NCI-H526 treated with DMSO at 0.1 percent for 48 hours (cell line): Measurements from ENCODE around the gene SLC25A25.

Experiments
- DNase-seq: peaks from one replicate; lab custom pipeline; 2025; lab: John Stamatoyannopoulos, UW

SLC25A25 gene

DNA sequence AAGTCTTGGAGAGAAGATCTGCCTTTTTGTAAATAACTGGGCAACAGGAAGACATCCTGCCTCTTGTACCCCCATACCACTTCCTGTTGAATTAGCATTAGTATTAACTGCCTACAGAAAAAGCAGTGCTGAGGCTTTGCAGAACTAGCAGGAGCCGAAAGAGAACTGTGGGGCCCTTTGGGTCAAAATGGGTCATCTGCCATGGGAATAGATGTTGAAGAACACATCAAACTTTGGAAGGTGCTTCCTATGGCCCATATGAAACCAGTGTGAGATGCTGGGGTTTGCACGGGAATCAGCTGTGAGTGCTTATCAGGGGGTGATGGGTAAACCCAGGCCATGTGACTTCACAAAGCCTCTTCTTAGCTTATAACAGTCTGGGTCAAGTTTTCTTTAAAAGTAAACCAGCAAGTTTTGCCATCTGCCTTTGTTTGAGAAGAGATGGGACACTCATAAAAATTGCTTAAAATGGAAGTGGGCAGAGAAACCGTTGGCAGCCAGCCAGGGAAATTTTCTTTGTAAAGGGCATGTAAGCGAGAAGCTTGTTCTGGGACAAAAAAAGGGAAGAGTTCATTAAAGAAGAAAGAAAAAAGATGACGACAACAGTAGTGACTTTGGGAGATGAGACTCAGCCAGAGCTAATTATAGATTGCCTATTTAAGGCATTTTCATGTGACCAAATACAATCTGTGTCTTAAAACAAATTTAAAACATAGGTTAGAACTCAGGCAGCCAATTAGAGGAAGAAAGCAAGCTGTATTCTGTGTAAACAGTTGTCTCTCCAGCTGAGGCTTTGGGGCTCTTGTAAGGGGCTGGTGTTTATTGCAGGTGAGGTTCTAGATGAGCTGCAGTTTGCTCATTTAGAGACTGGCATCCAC is 4.4 kb downstream of the SLC25A25 start:
- no peak for DNase-seq

GRCh38 chr9:128073253-128073886 is 5.3 kb downstream of the SLC25A25 start:
- DNase-seq: no peak

GRCh38 chr9:128077847-128078503 is 9.9 kb downstream of the SLC25A25 start:
- DNase-seq: no peak

GRCh38 chr9:128078504-128079434 is 10.7 kb downstream of the SLC25A25 start:
- no peak for DNase-seq

DNA sequence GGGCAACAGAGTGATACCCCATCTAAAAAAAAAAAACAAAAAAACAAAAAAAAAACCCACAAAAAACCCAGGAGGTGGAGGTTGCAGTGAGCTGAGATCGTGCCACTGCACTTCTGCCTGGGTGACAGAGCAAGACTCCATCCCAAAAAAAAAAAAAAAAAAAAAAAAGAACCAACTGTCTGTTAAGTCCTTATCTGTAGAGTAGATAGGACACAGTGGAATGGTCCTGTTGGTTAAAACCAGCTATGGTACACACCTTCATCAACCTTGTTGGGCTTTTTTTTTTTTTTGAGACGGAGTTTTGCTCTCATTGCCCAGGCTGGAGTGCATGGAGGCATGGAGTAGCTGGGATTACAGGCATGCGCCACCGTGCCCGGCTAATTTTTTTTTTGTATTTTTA is 12.2 kb downstream of the SLC25A25 start:
- DNase-seq: no peak

DNA sequence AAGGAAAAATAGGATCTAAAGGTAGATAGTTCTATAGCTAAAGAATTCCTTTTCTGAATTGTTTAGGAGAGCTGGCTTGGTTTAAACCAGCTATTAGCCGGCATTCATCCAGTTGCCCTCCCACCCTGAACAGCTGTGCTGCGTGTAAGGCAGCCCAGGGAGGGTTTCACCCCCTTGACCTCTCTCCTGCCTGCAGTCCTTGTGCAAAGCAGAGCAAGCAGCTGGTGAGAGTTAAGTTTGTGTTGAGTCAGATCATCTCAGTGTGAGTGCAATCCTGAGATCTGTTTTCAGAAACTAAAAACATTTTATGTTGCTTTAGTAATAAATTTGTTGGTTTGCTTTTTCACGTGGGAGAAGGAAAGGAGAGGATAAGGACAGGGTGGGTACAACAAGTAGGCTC is 13.0 kb downstream of the SLC25A25 start:
- DNase-seq: no peak

- no peak for DNase-seq
Observed at GRCh38 chr9:128082151-128082550, 14.1 kb downstream of the SLC25A25 start.

DNA sequence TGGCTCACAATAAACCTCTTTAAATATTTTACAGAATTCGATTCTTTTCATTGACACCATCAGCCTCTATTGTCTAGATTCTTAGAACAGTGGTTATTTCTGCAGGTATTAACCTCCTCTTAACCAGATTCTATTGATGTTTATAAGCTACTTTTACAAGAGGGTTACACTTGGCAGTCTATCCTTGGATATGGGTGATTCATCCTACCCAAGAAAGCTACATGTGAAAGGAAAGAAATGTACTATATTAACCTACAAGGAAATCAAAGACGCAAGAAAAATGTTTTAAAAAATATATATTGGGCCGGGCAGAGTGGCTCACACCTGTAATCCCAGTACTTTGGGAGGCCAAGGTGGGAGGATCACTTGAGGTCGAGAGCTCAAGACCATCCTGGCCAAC is 16.7 kb downstream of the SLC25A25 start:
- DNase-seq: no peak

- no peak for DNase-seq
Observed at GRCh38 chr9:128085943-128086342, 17.9 kb downstream of the SLC25A25 start.

- no peak for DNase-seq
Observed at GRCh38 chr9:128087262-128087661, 19.2 kb downstream of the SLC25A25 start.

DNA sequence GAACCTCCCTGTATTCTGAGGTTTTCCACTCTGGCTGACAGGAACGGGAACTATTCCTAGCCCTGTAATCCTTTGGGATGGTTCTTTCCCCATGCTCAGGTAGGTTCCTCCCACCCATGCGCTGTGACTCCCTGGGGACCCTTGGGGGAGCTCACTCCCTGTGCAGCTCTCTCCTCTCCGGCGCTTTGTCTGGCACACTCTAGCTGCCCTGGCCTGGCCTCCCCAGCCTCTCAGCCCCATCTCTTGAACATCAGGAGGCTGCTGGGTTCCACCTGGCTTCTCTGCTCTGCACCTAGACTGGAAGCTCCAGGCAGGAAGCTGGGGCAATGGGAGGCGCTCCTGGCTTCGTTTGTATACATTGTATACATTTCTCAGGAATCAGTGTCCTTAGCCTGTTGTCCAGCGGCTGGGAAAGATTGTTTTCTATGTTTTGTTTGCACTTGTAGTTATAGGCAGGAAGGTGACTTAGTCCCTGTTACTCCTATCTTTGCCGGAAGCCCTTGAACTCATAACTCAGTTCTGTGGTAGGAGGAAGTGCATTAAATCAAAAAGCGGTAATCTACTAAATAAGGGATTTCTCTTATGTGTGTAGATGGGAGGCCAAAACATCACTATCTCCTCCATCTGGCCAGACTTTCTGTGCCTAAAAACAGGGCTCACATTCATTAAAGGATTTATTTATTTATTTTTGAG is 20.4 kb downstream of the SLC25A25 start:
- DNase-seq: no peak

GRCh38 chr9:128089299-128089698 is 21.3 kb downstream of the SLC25A25 start:
- no peak for DNase-seq

- DNase-seq: no peak
Observed at GRCh38 chr9:128091144-128091543, 23.1 kb downstream of the SLC25A25 start.

- no peak for DNase-seq
Observed at GRCh38 chr9:128091571-128091970, 23.5 kb downstream of the SLC25A25 start.

DNA sequence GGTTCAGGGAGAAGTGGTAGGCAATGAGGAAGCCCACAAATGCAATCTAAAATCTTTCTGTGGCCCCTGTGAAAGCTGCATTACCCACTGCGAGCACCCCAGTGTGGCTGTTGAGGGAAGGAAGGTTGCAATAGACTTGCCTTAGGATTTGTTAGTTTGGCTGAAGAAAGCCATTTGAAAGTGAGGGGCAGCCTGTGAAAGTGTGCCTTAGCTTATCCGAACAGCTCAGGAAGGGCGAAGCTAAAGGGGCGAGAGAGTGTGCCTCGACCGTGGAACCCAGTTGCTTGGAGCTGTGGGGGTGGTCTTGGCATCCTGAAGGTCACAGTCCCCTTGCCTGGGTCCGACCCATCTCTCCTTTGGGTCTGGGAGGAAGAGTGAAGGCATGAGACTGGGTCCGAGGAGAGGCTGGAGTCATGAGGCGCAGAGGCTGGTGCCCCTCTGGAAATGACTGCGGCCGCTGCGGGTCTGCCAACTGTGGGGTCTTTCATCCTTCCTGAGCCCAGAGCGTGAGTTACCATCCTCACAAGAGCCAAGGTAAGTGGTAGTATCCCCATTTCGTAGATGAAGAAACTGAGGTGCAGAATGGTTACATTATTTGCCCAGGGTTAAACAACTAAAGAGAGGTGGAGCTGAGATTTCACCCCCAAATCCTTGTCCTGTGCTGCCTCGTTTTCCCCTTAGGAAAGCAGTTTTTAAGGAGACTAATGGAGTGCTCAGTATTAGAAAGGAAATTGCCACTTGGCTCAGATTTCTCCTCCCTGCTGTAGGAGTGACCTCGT is 24.4 kb downstream of the SLC25A25 start:
- DNase-seq: no peak

GRCh38 chr9:128093011-128093410 is 25.0 kb downstream of the SLC25A25 start:
- DNase-seq: no peak

DNA sequence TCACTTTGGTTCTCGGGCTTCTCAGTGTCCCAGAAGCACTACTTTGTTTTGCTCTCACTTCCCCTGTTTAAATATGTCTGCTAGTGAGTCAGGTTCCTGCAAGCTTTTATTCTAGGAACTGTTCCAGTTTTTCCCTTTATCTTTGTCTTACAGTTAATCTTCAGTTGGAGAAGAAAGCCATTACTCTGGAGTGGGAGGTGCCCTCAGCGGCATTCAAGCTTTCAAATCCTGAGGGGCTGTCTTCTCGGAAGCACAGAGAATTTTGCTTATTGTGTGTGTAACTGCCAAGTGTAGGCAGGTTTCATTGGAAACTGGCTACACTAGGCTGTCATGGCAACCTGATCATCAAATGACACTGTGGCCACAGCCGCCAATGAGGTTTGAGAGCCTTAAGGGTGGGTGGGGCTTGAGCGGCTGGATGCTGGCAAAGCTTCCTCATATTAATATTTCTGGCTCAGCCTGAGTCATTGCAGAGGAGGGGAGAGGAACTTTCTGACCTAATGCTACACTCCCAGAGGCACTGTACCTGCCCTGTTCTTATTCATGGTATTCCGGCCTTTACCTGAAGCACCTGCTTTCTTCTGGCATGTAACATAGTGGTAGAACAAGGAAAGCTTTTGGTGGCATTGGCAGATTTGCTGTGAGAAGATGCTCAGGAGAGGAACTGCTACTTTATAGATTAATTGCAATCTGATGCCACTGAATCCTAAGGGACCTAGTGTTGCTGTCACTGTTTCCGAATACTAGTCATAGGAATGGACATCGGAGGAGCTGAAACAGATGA is 26.3 kb downstream of the SLC25A25 start:
- peak; percentile 14 for DNase-seq

GRCh38 chr9:128094950-128095544 is 27.0 kb downstream of the SLC25A25 start:
- DNase-seq: no peak
